Amygdala (tissue), 56 donors: ENCODE results near the gene NFIB.
A peak's percentile ranks its signal among the peaks of the same experiment; 100 is the strongest.

ENCODE experiments used
- DNase-seq, 56 donors: peaks; one replicate each; lab custom pipeline; 2025; lab: John Stamatoyannopoulos, UW

NFIB gene

GRCh38 chr9:14313951-14314423 lies at the start of gene NFIB:
Gene NFIB, minus strand, starts transcription at chr9:14314141. Its CDS starts 630 bp downstream, at chr9:14313511.
- peak in 21 of 56 donors; percentile 27 to 75 (median 59) for DNase-seq

GRCh38 chr9:14362175-14362574 lies 48.2 kb upstream of the NFIB start:
- no peak for DNase-seq

- no peak for DNase-seq
These were observed 47.1 kb upstream of the NFIB start for GRCh38 chr9:14361074-14361473.

GRCh38 chr9:14358523-14358922 lies 44.6 kb upstream of the NFIB start:
- no peak for DNase-seq

- peak in 1 of 56 donors; percentile 3 for DNase-seq
These were observed 42.7 kb upstream of the NFIB start for GRCh38 chr9:14356351-14357265.

- DNase-seq = no peak
These were observed 40.3 kb upstream of the NFIB start for GRCh38 chr9:14354201-14354600.

- DNase-seq = peak; percentile 42 to 99 (median 84)
These were observed 39.5 kb upstream of the NFIB start for GRCh38 chr9:14353222-14354056.

GRCh38 chr9:14352503-14352902 lies 38.6 kb upstream of the NFIB start:
- no peak for DNase-seq

- DNase-seq = peak in 2 of 56 donors; percentile 13
These were observed 37.4 kb upstream of the NFIB start for GRCh38 chr9:14351221-14351836.

- no peak for DNase-seq
These were observed 36.8 kb upstream of the NFIB start for GRCh38 chr9:14350754-14351153.

GRCh38 chr9:14350349-14350728 lies 36.4 kb upstream of the NFIB start:
- no peak for DNase-seq

- DNase-seq = peak in 5 of 56 donors; percentile 19 to 40 (median 26)
These were observed 35.8 kb upstream of the NFIB start for GRCh38 chr9:14349447-14350348.

GRCh38 chr9:14349146-14349446 lies 35.2 kb upstream of the NFIB start:
- DNase-seq = peak in 2 of 56 donors; percentile 31 to 36

GRCh38 chr9:14348373-14349145 lies 34.6 kb upstream of the NFIB start:
- DNase-seq = peak in 9 of 56 donors; percentile 37 to 64 (median 49)

- DNase-seq = no peak
These were observed 34.1 kb upstream of the NFIB start for GRCh38 chr9:14348123-14348372.

- DNase-seq = peak in 15 of 56 donors; percentile 22 to 68 (median 47)
These were observed 33.6 kb upstream of the NFIB start for GRCh38 chr9:14347406-14348122.

- DNase-seq = peak in 8 of 56 donors; percentile 24 to 58 (median 46)
These were observed 33.0 kb upstream of the NFIB start for GRCh38 chr9:14346811-14347405.

GRCh38 chr9:14346231-14346791 lies 32.4 kb upstream of the NFIB start:
- DNase-seq = peak in 15 of 56 donors; percentile 14 to 54 (median 33)
